Measurements from ENCODE around the gene ABRAXAS1.

ABRAXAS1 gene

DNA sequence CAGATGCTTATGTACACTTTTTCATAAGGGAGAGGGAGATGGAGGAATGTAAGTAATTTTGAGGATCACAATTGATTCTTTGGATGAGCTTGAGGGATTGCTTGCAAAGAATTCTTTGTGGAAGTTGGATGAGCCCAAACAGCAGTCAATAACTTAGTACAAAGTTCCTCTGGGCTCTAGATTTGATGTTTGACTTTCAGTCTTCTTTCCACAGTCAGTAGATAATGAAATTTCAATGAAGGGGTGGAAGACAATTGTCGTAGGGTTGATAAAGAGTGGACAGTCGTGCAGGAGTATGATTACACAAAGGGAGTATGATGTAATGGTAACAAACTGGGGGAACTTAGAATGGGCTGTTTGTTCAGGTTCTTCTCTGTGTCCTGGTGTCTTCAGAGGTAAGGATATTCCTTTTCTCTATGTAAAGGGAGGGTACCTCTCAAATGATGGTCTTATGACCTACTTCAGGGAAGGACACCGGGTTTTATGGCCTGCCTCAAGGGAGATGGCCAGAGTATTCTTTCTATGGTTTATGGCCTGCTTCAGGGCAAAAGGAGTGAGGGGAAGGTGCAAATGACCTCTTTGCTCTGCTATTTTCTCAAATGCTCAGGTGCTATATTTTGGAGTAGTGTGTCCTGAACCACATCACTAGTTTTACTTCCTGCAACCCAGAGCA is 1.7 kb upstream of the ABRAXAS1 start:
- no peaks in the 10 kb centered on the region for H3K36me3 ChIP-seq (ENCODE audit: insufficient read depth, low read length)
- peaks cover 22% of the 10 kb centered on the region for H3K4me1 ChIP-seq (ENCODE audit: insufficient read depth, low read length)
- H3K9ac ChIP-seq (ENCODE audit: low read depth, low read length): no peak overlapping the region
- ATAC-seq (ENCODE audit: insufficient read depth, low read depth) (no peak), DNase-seq (no peak)
- H4K20me1 ChIP-seq (ENCODE audit: insufficient read depth, low read length): no peaks in the 10 kb centered on the region
- H3K79me2 ChIP-seq (ENCODE audit: insufficient read depth, low read length): peaks cover 5% of the 10 kb centered on the region
- TF ChIP-seq, protein P1, sequence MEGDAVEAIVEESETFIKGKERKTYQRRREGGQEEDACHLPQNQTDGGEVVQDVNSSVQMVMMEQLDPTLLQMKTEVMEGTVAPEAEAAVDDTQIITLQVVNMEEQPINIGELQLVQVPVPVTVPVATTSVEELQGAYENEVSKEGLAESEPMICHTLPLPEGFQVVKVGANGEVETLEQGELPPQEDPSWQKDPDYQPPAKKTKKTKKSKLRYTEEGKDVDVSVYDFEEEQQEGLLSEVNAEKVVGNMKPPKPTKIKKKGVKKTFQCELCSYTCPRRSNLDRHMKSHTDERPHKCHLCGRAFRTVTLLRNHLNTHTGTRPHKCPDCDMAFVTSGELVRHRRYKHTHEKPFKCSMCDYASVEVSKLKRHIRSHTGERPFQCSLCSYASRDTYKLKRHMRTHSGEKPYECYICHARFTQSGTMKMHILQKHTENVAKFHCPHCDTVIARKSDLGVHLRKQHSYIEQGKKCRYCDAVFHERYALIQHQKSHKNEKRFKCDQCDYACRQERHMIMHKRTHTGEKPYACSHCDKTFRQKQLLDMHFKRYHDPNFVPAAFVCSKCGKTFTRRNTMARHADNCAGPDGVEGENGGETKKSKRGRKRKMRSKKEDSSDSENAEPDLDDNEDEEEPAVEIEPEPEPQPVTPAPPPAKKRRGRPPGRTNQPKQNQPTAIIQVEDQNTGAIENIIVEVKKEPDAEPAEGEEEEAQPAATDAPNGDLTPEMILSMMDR (IDR thresholded peaks at IDR 0.05; ENCODE audit: borderline replicate concordance, extremely low read depth, low read length, poor library complexity, severe bottlenecking): no peak
- no peak for TF ChIP-seq EZH2 (IDR thresholded peaks at IDR 0.05; ENCODE audit: borderline replicate concordance, low read depth, low read length, severe bottlenecking)
- H3K4me3 ChIP-seq (ENCODE audit: low read depth in 1 of 2, low read length in 2 of 2): no peak overlapping the region
- no peaks in the 10 kb centered on the region for H3K27me3 ChIP-seq (ENCODE audit: insufficient read depth, low read length, poor library complexity)
- peak overlapping the region; percentile 76 for H2AFZ ChIP-seq (ENCODE audit: low read depth, low read length)
- H3K9me3 ChIP-seq (ENCODE audit: insufficient read depth, low read length, severe bottlenecking): no peaks in the 10 kb centered on the region
- no peak overlapping the region for H3K27ac ChIP-seq (ENCODE audit: low read length)
- no peak overlapping the region for H3K4me2 ChIP-seq (ENCODE audit: insufficient read depth, low read length)

DNA sequence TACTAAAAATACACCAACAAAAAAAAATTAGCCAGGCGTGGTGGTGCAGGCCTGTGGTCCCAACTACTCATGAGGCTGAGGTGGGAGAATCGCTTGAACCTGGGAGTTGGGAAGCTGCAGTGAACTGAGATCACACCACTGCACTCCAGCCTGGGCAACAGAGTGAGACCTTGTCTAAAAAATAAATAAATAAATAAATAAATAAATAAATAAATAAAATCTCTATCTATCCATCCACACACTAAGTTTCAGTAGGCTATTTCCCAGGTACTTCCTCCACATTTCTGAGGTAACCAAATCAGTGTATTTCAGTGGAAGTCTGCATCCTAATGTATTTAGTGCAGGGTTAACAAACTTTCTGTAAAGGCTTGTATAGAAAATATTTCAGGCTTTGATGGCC is 10.9 kb downstream of the ABRAXAS1 start:
- Histone ChIP-seq H3K36me3 (ENCODE audit: insufficient read depth, low read length) (peaks cover 18% of the 10 kb centered on the region), H4K20me1 (ENCODE audit: insufficient read depth, low read length) (no peaks in the 10 kb centered on the region), H3K27ac (ENCODE audit: low read length) (no peak overlapping the region), H3K27me3 (ENCODE audit: insufficient read depth, low read length, poor library complexity) (no peaks in the 10 kb centered on the region), H3K9me3 (ENCODE audit: insufficient read depth, low read length, severe bottlenecking) (no peaks in the 10 kb centered on the region), H3K9ac (ENCODE audit: low read depth, low read length) (no peak overlapping the region), H3K4me1 (ENCODE audit: insufficient read depth, low read length) (no peaks in the 10 kb centered on the region), H3K4me3 (ENCODE audit: low read depth in 1 of 2, low read length in 2 of 2) (no peak overlapping the region), H3K4me2 (ENCODE audit: insufficient read depth, low read length) (no peak overlapping the region), H2AFZ (ENCODE audit: low read depth, low read length) (no peak overlapping the region), H3K79me2 (ENCODE audit: insufficient read depth, low read length) (no peaks in the 10 kb centered on the region)
- no peak for ATAC-seq (ENCODE audit: insufficient read depth, low read depth)
- DNase-seq: no peak
- TF ChIP-seq EZH2 (IDR thresholded peaks at IDR 0.05; ENCODE audit: borderline replicate concordance, low read depth, low read length, severe bottlenecking): no peak
- TF ChIP-seq, protein P1 (IDR thresholded peaks at IDR 0.05; ENCODE audit: borderline replicate concordance, extremely low read depth, low read length, poor library complexity, severe bottlenecking): no peak

DNA sequence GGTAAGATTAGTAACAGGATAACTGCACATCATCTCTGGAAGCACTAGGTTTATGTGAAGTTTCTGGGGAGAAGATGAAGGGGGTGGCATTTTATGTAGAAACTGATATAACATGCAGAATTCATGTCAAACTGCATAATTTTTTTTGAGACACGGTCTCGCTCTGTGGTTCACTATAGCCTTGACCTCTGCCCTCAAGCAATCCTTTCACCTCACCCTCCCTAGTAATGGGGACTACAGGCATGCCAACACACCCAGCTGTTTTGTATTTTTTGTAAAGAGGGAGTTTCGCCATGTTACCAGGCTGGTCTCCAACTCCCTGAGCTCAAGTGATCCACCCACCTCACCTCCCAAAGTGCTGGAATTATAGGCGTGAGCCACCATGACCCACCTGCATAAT is 11.5 kb downstream of the ABRAXAS1 start:
- TF ChIP-seq, protein P1 (IDR thresholded peaks at IDR 0.05; ENCODE audit: borderline replicate concordance, extremely low read depth, low read length, poor library complexity, severe bottlenecking): no peak
- no peak for TF ChIP-seq EZH2 (IDR thresholded peaks at IDR 0.05; ENCODE audit: borderline replicate concordance, low read depth, low read length, severe bottlenecking)
- no peak for ATAC-seq (ENCODE audit: insufficient read depth, low read depth)
- Histone ChIP-seq H3K27me3 (ENCODE audit: insufficient read depth, low read length, poor library complexity) (no peaks in the 10 kb centered on the region), H3K9ac (ENCODE audit: low read depth, low read length) (no peak overlapping the region), H3K4me3 (ENCODE audit: low read depth in 1 of 2, low read length in 2 of 2) (no peak overlapping the region), H3K27ac (ENCODE audit: low read length) (no peak overlapping the region), H3K79me2 (ENCODE audit: insufficient read depth, low read length) (no peaks in the 10 kb centered on the region), H3K4me2 (ENCODE audit: insufficient read depth, low read length) (no peak overlapping the region), H4K20me1 (ENCODE audit: insufficient read depth, low read length) (no peaks in the 10 kb centered on the region), H3K36me3 (ENCODE audit: insufficient read depth, low read length) (peaks cover 18% of the 10 kb centered on the region), H3K9me3 (ENCODE audit: insufficient read depth, low read length, severe bottlenecking) (no peaks in the 10 kb centered on the region), H3K4me1 (ENCODE audit: insufficient read depth, low read length) (no peaks in the 10 kb centered on the region), H2AFZ (ENCODE audit: low read depth, low read length) (no peak overlapping the region)
- DNase-seq: no peak

Measured in DND-41 (cell line).